NCI-H2196 (cell line): ENCODE measurements around the gene FNDC1.
"Not testable (repeated sequence)": the region's sequence is repeated elsewhere in the genome, so short reads cannot be mapped to it uniquely, and the experiment has no call there.

Source experiments
- DNase-seq: peaks from one replicate; lab custom pipeline; 2025; ENCODE audit not compliant: unreplicated experiment; lab: John Stamatoyannopoulos, UW

Gene FNDC1

GRCh38 chr6:159255434-159255951 lies 86.3 kb downstream of the FNDC1 start:
- no peak for DNase-seq

GRCh38 chr6:159256128-159256527 lies 86.9 kb downstream of the FNDC1 start:
- no peak for DNase-seq

GRCh38 chr6:159257846-159258245 lies 88.6 kb downstream of the FNDC1 start:
- no peak for DNase-seq

- DNase-seq: no peak
Measured at GRCh38 chr6:159259441-159260125, 90.4 kb downstream of the FNDC1 start.

GRCh38 chr6:159260208-159260607 lies 91.0 kb downstream of the FNDC1 start:
- no peak for DNase-seq

GRCh38 chr6:159261995-159262394 lies 92.8 kb downstream of the FNDC1 start:
- no peak for DNase-seq

GRCh38 chr6:159262586-159262985 lies 93.4 kb downstream of the FNDC1 start:
- DNase-seq: no peak

GRCh38 chr6:159267165-159267564 lies 98.0 kb downstream of the FNDC1 start:
- no peak for DNase-seq

GRCh38 chr6:159268511-159268910 lies 99.3 kb downstream of the FNDC1 start:
- no peak for DNase-seq

- no peak for DNase-seq
Measured at GRCh38 chr6:159271257-159271656, 102.1 kb downstream of the FNDC1 start.

GRCh38 chr6:159278626-159279025 lies 109.4 kb downstream of the FNDC1 start:
- DNase-seq: no peak

GRCh38 chr6:159279790-159280277 lies 110.6 kb downstream of the FNDC1 start:
- no peak for DNase-seq

- no peak for DNase-seq
Measured at GRCh38 chr6:159282421-159282820, 113.2 kb downstream of the FNDC1 start.

- DNase-seq: not testable (repeated sequence)
Measured at GRCh38 chr6:159284661-159285060, 115.5 kb downstream of the FNDC1 start.

- DNase-seq: no peak
Measured at GRCh38 chr6:159298840-159299239, 129.6 kb downstream of the FNDC1 start.

GRCh38 chr6:159299566-159299965 lies 130.4 kb downstream of the FNDC1 start:
- DNase-seq: no peak

- DNase-seq: no peak
Measured at GRCh38 chr6:159301277-159301676, 132.1 kb downstream of the FNDC1 start.

GRCh38 chr6:159301810-159302593 lies 132.8 kb downstream of the FNDC1 start:
- DNase-seq: no peak

- DNase-seq: no peak
Measured at GRCh38 chr6:159302594-159302992, 133.4 kb downstream of the FNDC1 start.

- no peak for DNase-seq
Measured at GRCh38 chr6:159303159-159303558, 134.0 kb downstream of the FNDC1 start.

- DNase-seq: no peak
Measured at GRCh38 chr6:159303784-159304183, 134.6 kb downstream of the FNDC1 start.

GRCh38 chr6:159304641-159305040 lies 135.4 kb downstream of the FNDC1 start:
- no peak for DNase-seq
